ENCODE results near the gene CDK5.

DNA sequence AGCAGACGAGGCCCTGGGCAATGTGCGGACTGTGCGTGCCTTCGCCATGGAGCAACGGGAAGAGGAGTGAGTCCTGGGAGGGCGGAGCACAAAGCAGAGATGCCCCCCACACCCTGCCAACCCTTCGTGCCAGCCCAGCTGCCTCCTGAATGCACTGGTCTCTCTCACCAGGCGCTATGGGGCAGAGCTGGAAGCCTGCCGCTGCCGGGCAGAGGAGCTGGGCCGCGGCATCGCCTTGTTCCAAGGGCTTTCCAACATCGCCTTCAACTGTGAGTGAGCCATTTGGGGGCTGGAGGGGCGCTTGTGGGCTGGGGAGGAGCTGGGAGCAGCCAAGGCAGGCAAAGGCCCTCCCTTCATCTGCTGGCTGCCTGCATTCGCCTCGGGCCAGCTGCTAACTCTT lies 21.8 kb downstream of the CDK5 start:
- TF ChIP-seq, protein P1, sequence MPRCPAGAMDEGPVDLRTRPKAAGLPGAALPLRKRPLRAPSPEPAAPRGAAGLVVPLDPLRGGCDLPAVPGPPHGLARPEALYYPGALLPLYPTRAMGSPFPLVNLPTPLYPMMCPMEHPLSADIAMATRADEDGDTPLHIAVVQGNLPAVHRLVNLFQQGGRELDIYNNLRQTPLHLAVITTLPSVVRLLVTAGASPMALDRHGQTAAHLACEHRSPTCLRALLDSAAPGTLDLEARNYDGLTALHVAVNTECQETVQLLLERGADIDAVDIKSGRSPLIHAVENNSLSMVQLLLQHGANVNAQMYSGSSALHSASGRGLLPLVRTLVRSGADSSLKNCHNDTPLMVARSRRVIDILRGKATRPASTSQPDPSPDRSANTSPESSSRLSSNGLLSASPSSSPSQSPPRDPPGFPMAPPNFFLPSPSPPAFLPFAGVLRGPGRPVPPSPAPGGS (IDR thresholded peaks at IDR 0.05; ENCODE audit: borderline replicate concordance, insufficient read depth, low read depth, low read length, poor library complexity, severe bottlenecking), result no peak
- TF ChIP-seq MXI1 (IDR thresholded peaks at IDR 0.05; ENCODE audit: low read depth, low read length), result no peak
- no peak for TF ChIP-seq WRNIP1 (IDR thresholded peaks at IDR 0.05; ENCODE audit: borderline replicate concordance, low read depth, low read length)
- no peak for TF ChIP-seq YBX1 (IDR thresholded peaks at IDR 0.05)
- TF ChIP-seq, protein P2, sequence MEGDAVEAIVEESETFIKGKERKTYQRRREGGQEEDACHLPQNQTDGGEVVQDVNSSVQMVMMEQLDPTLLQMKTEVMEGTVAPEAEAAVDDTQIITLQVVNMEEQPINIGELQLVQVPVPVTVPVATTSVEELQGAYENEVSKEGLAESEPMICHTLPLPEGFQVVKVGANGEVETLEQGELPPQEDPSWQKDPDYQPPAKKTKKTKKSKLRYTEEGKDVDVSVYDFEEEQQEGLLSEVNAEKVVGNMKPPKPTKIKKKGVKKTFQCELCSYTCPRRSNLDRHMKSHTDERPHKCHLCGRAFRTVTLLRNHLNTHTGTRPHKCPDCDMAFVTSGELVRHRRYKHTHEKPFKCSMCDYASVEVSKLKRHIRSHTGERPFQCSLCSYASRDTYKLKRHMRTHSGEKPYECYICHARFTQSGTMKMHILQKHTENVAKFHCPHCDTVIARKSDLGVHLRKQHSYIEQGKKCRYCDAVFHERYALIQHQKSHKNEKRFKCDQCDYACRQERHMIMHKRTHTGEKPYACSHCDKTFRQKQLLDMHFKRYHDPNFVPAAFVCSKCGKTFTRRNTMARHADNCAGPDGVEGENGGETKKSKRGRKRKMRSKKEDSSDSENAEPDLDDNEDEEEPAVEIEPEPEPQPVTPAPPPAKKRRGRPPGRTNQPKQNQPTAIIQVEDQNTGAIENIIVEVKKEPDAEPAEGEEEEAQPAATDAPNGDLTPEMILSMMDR (IDR thresholded peaks at IDR 0.05 in 2 of 3, conservative IDR thresholded peaks at IDR 0.05 in 1 of 3; ENCODE audit: control insufficient read depth in 2 of 3, extremely low read depth in 1 of 3, insufficient read depth in 1 of 3, low read depth in 3 of 3, low read length in 3 of 3), result no peak
- TF ChIP-seq SREBF1 (IDR thresholded peaks at IDR 0.05; ENCODE audit: low read length), result no peak
- TF ChIP-seq, protein P3, sequence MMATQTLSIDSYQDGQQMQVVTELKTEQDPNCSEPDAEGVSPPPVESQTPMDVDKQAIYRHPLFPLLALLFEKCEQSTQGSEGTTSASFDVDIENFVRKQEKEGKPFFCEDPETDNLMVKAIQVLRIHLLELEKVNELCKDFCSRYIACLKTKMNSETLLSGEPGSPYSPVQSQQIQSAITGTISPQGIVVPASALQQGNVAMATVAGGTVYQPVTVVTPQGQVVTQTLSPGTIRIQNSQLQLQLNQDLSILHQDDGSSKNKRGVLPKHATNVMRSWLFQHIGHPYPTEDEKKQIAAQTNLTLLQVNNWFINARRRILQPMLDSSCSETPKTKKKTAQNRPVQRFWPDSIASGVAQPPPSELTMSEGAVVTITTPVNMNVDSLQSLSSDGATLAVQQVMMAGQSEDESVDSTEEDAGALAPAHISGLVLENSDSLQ (IDR thresholded peaks at IDR 0.05), result no peak
- no peak for TF ChIP-seq IKZF1 (conservative IDR thresholded peaks at IDR 0.05)
- TF ChIP-seq ASH2L (IDR thresholded peaks at IDR 0.05; ENCODE audit: borderline replicate concordance, low read depth), result no peak
- no peak for TF ChIP-seq POLR2A (IDR thresholded peaks at IDR 0.05; ENCODE audit: low read depth, low read length)
- TF ChIP-seq, protein P4, sequence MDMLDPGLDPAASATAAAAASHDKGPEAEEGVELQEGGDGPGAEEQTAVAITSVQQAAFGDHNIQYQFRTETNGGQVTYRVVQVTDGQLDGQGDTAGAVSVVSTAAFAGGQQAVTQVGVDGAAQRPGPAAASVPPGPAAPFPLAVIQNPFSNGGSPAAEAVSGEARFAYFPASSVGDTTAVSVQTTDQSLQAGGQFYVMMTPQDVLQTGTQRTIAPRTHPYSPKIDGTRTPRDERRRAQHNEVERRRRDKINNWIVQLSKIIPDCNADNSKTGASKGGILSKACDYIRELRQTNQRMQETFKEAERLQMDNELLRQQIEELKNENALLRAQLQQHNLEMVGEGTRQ (IDR thresholded peaks at IDR 0.05; ENCODE audit: borderline replicate concordance, low read depth, low read length), result no peak
